Smooth muscle cell (in vitro differentiated cells): ENCODE data around the gene TPM3. TPM values are rescaled to one million over a fixed set of nuclear protein-coding genes. Genes with fewer than 3 reads are reported as not detected.
A peak's percentile ranks its signal among the peaks of the same experiment; 100 is the strongest.

Experiments used
- DNase-seq: peaks from one replicate; lab custom pipeline; 2025; ENCODE audit not compliant: unreplicated experiment; lab: John Stamatoyannopoulos, UW
- H2AFZ ChIP-seq: fragments of 200-600 bp; sonication (generic); 2 replicates; pipeline ENCODE4 v1.6.0; 2016; ENCODE audit warnings: antibody characterized with exemption, low read depth, mild to moderate bottlenecking
- H3F3A ChIP-seq: fragments of 200-600 bp; sonication (generic); 2 replicates; pipeline ENCODE4 v1.6.0; 2017; ENCODE audit warnings: antibody characterized with exemption, low read depth
- H3K27ac ChIP-seq: fragments of 200-600 bp; sonication (generic); 2 replicates; pipeline ENCODE4 v1.5.1; 2016; ENCODE audit warnings: low read depth, mild to moderate bottlenecking
- H3K27me3 ChIP-seq: fragments of 200-600 bp; sonication (generic); 2 replicates; pipeline ENCODE4 v1.6.1; 2016; ENCODE audit warnings: low read depth, mild to moderate bottlenecking
- H3K36me3 ChIP-seq: fragments of 200-600 bp; sonication (generic); 2 replicates; pipeline ENCODE4 v1.5.1; 2016; ENCODE audit warnings: low read depth
- H3K4me1 ChIP-seq: fragments of 200-600 bp; sonication (generic); 2 replicates; pipeline ENCODE4 v1.5.1; 2016; ENCODE audit warnings: low read depth
- H3K4me2 ChIP-seq: fragments of 200-600 bp; sonication (generic); 2 replicates; pipeline ENCODE4 v1.6.0; 2016; ENCODE audit warnings: mild to moderate bottlenecking
- H3K4me3 ChIP-seq: fragments of 200-600 bp; sonication (generic); 2 replicates; pipeline ENCODE4 v1.5.1; 2016; ENCODE audit warnings: mild to moderate bottlenecking
- H3K79me2 ChIP-seq: fragments of 200-600 bp; sonication (generic); 2 replicates; pipeline ENCODE4 v1.6.0; 2016; ENCODE audit warnings: low read depth, mild to moderate bottlenecking
- H3K9ac ChIP-seq: fragments of 200-600 bp; sonication (generic); 2 replicates; pipeline ENCODE4 v1.6.0; 2016; ENCODE audit warnings: low read depth
- H3K9me3 ChIP-seq: fragments of 200-600 bp; sonication (generic); replicated peaks from 2 replicates; pipeline ENCODE4 v1.5.1; 2016; ENCODE audit warnings: low read depth
- H4K20me1 ChIP-seq: fragments of 200-600 bp; sonication (generic); 2 replicates; pipeline ENCODE4 v1.6.0; 2016; ENCODE audit warnings: low read depth
- WGBS: methylation state at CpG from one replicate; pipeline ENCODE4 v1.1.7; 2016; ENCODE audit warnings: low lambda C conversion rate; 5-methylcytosine and 5-hydroxymethylcytosine counted together
- polyA plus RNA-seq: library from polyadenylated mRNA; unstranded; fragments of >200 nt; fragmentation: Nextera tagmentation; extraction: Ambion mirVana; gene quantifications from 2 replicates; pipeline ENCODE4 v1.2.1, GENCODE V29; 2016
- total RNA-seq: library from RNA; depleted of rRNA; stranded (reverse); fragments of >200 nt; gene quantifications from 2 replicates; pipeline ENCODE4 v1.2.3, GENCODE V29; 2014
- TF ChIP-seq, protein P1 (sequence below): fragments of 200-600 bp; sonication (generic); IDR thresholded peaks from 2 replicates; pipeline ENCODE4 v1.5.1; 2017; ENCODE audit warnings: borderline replicate concordance, mild to moderate bottlenecking, antibody characterized with exemption; ENCODE audit not compliant: insufficient read depth, poor library complexity, severe bottlenecking

TPM3 gene
- total and polyA plus RNA-seq, 2 experiments from 2014 or later: 384 to 436 TPM

- WGBS: 93% methylated on average over 3 of the region's 3 CpGs
- no peaks in the 10 kb centered on the region for H4K20me1 ChIP-seq
- H3K9ac ChIP-seq: no peak overlapping the region
- peak overlapping the region; percentile 74 for H3K4me2 ChIP-seq
- H3K27me3 ChIP-seq: peaks cover 6% of the 10 kb centered on the region
- no peaks in the 10 kb centered on the region for H3K36me3 ChIP-seq
- H3K27ac ChIP-seq: no peak overlapping the region
- TF ChIP-seq, protein P1, sequence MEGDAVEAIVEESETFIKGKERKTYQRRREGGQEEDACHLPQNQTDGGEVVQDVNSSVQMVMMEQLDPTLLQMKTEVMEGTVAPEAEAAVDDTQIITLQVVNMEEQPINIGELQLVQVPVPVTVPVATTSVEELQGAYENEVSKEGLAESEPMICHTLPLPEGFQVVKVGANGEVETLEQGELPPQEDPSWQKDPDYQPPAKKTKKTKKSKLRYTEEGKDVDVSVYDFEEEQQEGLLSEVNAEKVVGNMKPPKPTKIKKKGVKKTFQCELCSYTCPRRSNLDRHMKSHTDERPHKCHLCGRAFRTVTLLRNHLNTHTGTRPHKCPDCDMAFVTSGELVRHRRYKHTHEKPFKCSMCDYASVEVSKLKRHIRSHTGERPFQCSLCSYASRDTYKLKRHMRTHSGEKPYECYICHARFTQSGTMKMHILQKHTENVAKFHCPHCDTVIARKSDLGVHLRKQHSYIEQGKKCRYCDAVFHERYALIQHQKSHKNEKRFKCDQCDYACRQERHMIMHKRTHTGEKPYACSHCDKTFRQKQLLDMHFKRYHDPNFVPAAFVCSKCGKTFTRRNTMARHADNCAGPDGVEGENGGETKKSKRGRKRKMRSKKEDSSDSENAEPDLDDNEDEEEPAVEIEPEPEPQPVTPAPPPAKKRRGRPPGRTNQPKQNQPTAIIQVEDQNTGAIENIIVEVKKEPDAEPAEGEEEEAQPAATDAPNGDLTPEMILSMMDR: no peak
- H3K4me1 ChIP-seq: no peaks in the 10 kb centered on the region
- H3K4me3 ChIP-seq: no peak overlapping the region
- H2AFZ ChIP-seq: peak overlapping the region; percentile 20
- no peak for DNase-seq
- H3K9me3 ChIP-seq: no peaks in the 10 kb centered on the region
- H3K79me2 ChIP-seq: no peaks in the 10 kb centered on the region
- H3F3A ChIP-seq: no peaks in the 10 kb centered on the region
Measured at GRCh38 chr1:154199563-154199879, 7.6 kb upstream of the TPM3 start.

DNA sequence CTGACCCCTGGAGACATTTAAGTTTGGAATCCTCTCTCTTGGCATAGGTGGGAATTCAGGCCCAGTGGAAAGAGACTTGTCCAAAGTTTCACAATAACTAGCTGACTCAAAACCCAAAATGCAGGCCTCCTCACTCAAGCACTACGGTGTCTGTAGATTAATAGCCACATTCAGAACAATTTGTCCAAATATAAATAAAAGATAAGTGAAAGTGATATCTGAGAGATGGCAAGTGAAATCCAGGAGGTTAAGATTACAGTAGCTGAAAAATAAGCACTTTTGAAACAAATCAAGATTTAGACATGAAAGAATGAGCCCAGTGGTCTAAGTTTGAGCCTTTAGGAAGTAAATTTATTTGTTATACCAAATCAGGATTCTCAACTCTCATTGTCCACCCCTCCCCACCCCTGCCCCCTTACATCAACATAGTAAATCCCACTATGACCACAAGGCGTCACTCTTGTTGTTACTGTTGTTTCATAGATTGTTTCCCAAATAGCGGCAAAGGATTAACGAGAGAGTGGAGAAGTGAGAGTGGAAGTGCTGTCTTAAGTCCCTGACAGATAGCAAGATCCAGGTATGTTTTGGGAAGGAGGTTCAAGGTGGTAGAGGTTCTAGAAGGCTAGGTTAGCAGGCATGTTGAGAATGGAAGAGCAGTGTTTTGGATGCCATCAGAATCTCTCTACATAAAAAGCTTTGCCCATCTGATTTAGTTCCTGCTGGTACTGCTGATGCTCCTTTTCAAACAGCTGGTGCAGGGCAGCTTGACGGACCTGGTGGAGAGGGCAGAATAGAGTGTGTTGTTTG lies 7.1 kb upstream of the TPM3 start:
- H3K4me3 ChIP-seq: peak overlapping the region; percentile 22

DNA sequence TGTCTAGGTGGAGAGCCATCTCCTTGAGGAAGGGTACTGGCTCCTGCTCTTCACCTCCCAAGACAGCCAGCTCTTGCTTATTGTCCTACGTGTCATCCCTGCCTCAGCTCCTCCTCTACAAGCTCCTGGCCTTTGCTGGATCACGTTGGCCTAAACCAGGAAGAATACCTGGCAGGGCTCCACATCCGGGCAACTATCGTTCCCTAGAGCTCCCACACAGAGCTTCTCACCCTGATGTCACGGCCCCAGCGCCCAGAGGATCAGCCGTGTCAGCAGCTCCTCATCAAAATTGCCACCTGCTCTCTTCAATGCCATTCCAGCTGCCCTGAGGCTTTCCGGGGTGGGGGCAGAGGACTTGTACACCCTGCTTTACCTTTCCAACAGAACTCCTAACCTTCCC lies 1.9 kb upstream of the TPM3 start:
- peaks cover 38% of the 10 kb centered on the region for H3K27me3 ChIP-seq
- no peak overlapping the region for H3K27ac ChIP-seq
- H3K4me2 ChIP-seq: no peak overlapping the region
- TF ChIP-seq, protein P1: no peak
- H3K4me1 ChIP-seq: no peaks in the 10 kb centered on the region
- no peak overlapping the region for H3K9ac ChIP-seq
- no peaks in the 10 kb centered on the region for H3K9me3 ChIP-seq
- no peak overlapping the region for H2AFZ ChIP-seq
- no peaks in the 10 kb centered on the region for H4K20me1 ChIP-seq
- DNase-seq: no peak
- H3K36me3 ChIP-seq: no peaks in the 10 kb centered on the region
- H3F3A ChIP-seq: no peaks in the 10 kb centered on the region
- WGBS: 89% methylated on average over 8 of the region's 8 CpGs
- no peak overlapping the region for H3K4me3 ChIP-seq
- H3K79me2 ChIP-seq: no peaks in the 10 kb centered on the region

More for the DNA sequence above, 7.1 kb upstream of the TPM3 start:
- Histone ChIP-seq H3K4me2 (peak overlapping the region; percentile 74), H4K20me1 (no peaks in the 10 kb centered on the region), H3K79me2 (no peaks in the 10 kb centered on the region), H3K4me1 (no peaks in the 10 kb centered on the region), H3K27me3 (peaks cover 11% of the 10 kb centered on the region), H2AFZ (peak overlapping the region; percentile 20), H3F3A (no peaks in the 10 kb centered on the region), H3K27ac (no peak overlapping the region), H3K36me3 (no peaks in the 10 kb centered on the region), H3K9me3 (no peaks in the 10 kb centered on the region), H3K9ac (no peak overlapping the region)
- DNase-seq: no peak
- TF ChIP-seq, protein P1: peak; percentile 51
- WGBS: 17% methylated on average over 5 of the region's 5 CpGs

DNA sequence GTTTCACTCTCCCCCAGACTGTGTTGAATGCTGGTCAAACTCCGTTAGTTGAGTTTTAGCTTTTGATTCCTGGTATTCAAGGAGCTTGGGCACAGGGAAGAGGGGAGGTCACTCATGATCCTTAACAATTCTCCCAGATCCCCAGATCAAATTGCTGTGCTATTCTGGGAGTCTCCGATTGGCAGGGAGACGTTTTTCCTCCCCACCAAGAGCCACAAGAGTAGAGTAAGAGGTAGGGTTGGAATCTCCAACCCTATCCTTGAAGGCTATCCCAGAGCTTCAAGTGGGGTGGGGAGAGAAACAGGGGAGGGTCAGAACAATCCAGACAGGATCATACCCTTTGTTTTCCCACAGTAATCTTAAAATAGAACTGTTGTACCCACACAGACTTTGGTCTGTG lies 576 bp upstream of the TPM3 start:
- no peak for DNase-seq
- 82% methylated on average over 3 of the region's 3 CpGs for whole genome bisulfite sequencing
- H4K20me1 ChIP-seq: no peaks in the 10 kb centered on the region
- no peaks in the 10 kb centered on the region for H3F3A ChIP-seq
- H3K4me1 ChIP-seq: no peaks in the 10 kb centered on the region
- no peak overlapping the region for H3K9ac ChIP-seq
- TF ChIP-seq, protein P1: no peak
- H3K27me3 ChIP-seq: peaks cover 38% of the 10 kb centered on the region
- H3K4me2 ChIP-seq: no peak overlapping the region
- no peak overlapping the region for H3K4me3 ChIP-seq
- H3K36me3 ChIP-seq: no peaks in the 10 kb centered on the region
- H3K27ac ChIP-seq: no peak overlapping the region
- no peak overlapping the region for H2AFZ ChIP-seq
- H3K9me3 ChIP-seq: no peaks in the 10 kb centered on the region
- H3K79me2 ChIP-seq: no peaks in the 10 kb centered on the region
